ENCODE data around the gene DHX16. TPM values are rescaled to one million over a fixed set of nuclear protein-coding genes. Genes with fewer than 3 reads are reported as not detected.

DHX16 gene
- polyA plus RNA-seq, 1 donor (not counting 4 experiments of a cell fraction or from before 2014, with no cell fraction given) = 34.2 TPM

DNA sequence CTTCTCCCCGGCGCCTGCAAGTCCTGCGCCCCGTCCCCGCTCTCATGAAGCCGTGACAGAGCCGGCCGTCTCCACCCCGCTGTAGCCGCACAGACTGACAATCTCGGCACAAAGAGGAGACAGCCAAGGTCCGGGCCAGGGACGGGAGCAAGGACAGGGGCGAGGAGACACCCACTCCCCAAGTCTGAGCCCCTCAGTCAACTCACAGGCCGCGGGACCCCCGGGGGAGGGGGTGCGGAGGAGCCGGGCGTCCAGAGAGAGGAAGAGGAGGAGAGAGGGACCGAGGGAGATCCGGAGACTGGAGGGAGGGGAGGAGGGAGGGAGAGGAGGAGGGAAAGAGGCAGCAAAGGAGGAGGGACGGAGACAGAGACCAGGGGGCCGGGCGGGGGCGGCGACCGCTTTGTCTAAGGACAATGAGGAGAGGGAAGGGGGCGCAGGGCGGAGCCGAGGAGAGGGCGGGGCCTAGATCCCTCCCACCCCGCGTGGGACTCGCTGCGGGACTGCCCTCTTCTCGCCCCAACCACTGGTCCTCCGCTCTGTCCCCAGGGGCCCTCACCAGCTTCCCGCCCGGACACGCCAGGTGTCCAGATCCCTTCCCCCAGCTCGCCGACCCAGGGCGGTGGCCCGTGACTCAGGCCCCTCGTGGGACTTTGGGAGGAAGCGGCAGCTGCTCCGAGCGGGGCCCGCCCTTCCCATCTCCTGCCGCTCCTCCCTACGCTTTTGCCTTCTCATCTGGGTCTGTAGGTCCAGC lies 14.3 kb upstream of the DHX16 start:
- peaks cover 41% of the 10 kb centered on the region for H3K4me1 ChIP-seq (ENCODE audit: control insufficient read depth, extremely low read depth, insufficient read depth, low read length)
- H3K9me3 ChIP-seq (ENCODE audit: control insufficient read depth, low read depth, low read length) = no peaks in the 10 kb centered on the region
- peak overlapping the region; percentile 97 for H3K9ac ChIP-seq (ENCODE audit: control insufficient read depth, extremely low read depth, insufficient read depth, low read length)
- dilution Hi-C loops (cut with MboI; ENCODE audit: extremely low pct_ligation_motif_present, low sequenced_read_pairs) = no loop called here
- no peak for FAIRE-seq
- no peaks in the 10 kb centered on the region for H3K9me1 ChIP-seq (ENCODE audit: control insufficient read depth, extremely low read depth, insufficient read depth, low read length)
- H3K4me3 ChIP-seq (ENCODE audit: control insufficient read depth in 2 of 3, extremely low read depth in 1 of 3, insufficient read depth in 2 of 3, low read depth in 1 of 3, low read length in 3 of 3) = peak overlapping the region; percentile 82 to 90 (median 87)
- peaks cover 71% of the 10 kb centered on the region for H3K79me2 ChIP-seq (ENCODE audit: control insufficient read depth, insufficient read depth, low read length)
- DNase-seq (ENCODE audit: low read depth, low spot score) = peak; percentile 97
- H4K20me1 ChIP-seq (ENCODE audit: control insufficient read depth, extremely low read depth, insufficient read depth, low read length) = peaks cover 3% of the 10 kb centered on the region
- no peaks in the 10 kb centered on the region for H3K27me3 ChIP-seq (ENCODE audit: control insufficient read depth, extremely low read depth, insufficient read depth, low read length)
- H2AFZ ChIP-seq (ENCODE audit: control insufficient read depth, low read length) = peak overlapping the region; percentile 39
- no peak for TF ChIP-seq EZH2 (IDR thresholded peaks at IDR 0.05; ENCODE audit: low read length)
- TF ChIP-seq, protein P1, sequence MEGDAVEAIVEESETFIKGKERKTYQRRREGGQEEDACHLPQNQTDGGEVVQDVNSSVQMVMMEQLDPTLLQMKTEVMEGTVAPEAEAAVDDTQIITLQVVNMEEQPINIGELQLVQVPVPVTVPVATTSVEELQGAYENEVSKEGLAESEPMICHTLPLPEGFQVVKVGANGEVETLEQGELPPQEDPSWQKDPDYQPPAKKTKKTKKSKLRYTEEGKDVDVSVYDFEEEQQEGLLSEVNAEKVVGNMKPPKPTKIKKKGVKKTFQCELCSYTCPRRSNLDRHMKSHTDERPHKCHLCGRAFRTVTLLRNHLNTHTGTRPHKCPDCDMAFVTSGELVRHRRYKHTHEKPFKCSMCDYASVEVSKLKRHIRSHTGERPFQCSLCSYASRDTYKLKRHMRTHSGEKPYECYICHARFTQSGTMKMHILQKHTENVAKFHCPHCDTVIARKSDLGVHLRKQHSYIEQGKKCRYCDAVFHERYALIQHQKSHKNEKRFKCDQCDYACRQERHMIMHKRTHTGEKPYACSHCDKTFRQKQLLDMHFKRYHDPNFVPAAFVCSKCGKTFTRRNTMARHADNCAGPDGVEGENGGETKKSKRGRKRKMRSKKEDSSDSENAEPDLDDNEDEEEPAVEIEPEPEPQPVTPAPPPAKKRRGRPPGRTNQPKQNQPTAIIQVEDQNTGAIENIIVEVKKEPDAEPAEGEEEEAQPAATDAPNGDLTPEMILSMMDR (optimal IDR thresholded peaks at IDR 0.05 in 1 of 3, IDR thresholded peaks at IDR 0.05 in 1 of 3, conservative IDR thresholded peaks at IDR 0.05 in 1 of 3; ENCODE audit: extremely low read depth in 1 of 3, insufficient read depth in 2 of 3, low read length in 3 of 3) = no peak
- H3K4me2 ChIP-seq (ENCODE audit: control insufficient read depth, extremely low read depth, insufficient read depth, low read depth, low read length) = peak overlapping the region; percentile 100
- H3K27ac ChIP-seq (ENCODE audit: control insufficient read depth, insufficient read depth, low read length) = peak overlapping the region; percentile 94
- peaks cover 7 to 26% of the 10 kb centered on the region in 2 experiments for H3K36me3 ChIP-seq (ENCODE audit: control insufficient read depth in 2 of 2, extremely low read depth in 1 of 2, insufficient read depth in 2 of 2, low read length in 2 of 2)

- dilution Hi-C loops (cut with MboI; ENCODE audit: extremely low pct_ligation_motif_present, low sequenced_read_pairs) = no loop called here
- H3K4me1 ChIP-seq (ENCODE audit: control insufficient read depth, extremely low read depth, insufficient read depth, low read length) = peaks cover 44% of the 10 kb centered on the region
- peak within 1 kb of the TSS; percentile 100 for H3K4me2 ChIP-seq (ENCODE audit: control insufficient read depth, extremely low read depth, insufficient read depth, low read depth, low read length)
Observed at GRCh38 chr6:30686009-30686907, 13.5 kb upstream of the DHX16 start, which contains the start of gene PPP1R18. PPP1R18 (minus strand) TSS chr6:30686645; CDS start chr6:30686018, 627 bp downstream.

More at GRCh38 chr6:30686009-30686907, 13.5 kb upstream of the DHX16 start, which contains the start of gene PPP1R18:
- Histone ChIP-seq H3K9me1 (ENCODE audit: control insufficient read depth, extremely low read depth, insufficient read depth, low read length) (no peaks in the 10 kb centered on the region), H3K27me3 (ENCODE audit: control insufficient read depth, extremely low read depth, insufficient read depth, low read length) (no peaks in the 10 kb centered on the region), H4K20me1 (ENCODE audit: control insufficient read depth, extremely low read depth, insufficient read depth, low read length) (peaks cover 8% of the 10 kb centered on the region), H3K27ac (ENCODE audit: control insufficient read depth, insufficient read depth, low read length) (peak within 1 kb of the TSS; percentile 94), H3K9ac (ENCODE audit: control insufficient read depth, extremely low read depth, insufficient read depth, low read length) (peak within 1 kb of the TSS; percentile 97), H2AFZ (ENCODE audit: control insufficient read depth, low read length) (peak within 1 kb of the TSS; percentile 39), H3K36me3 (ENCODE audit: control insufficient read depth in 2 of 2, extremely low read depth in 1 of 2, insufficient read depth in 2 of 2, low read length in 2 of 2) (peaks cover 10 to 31% of the 10 kb centered on the region in 2 experiments), H3K4me3 (ENCODE audit: control insufficient read depth in 2 of 3, extremely low read depth in 1 of 3, insufficient read depth in 2 of 3, low read depth in 1 of 3, low read length in 3 of 3) (peak within 1 kb of the TSS; percentile 82 to 94 (median 87)), H3K79me2 (ENCODE audit: control insufficient read depth, insufficient read depth, low read length) (peaks cover 79% of the 10 kb centered on the region), H3K9me3 (ENCODE audit: control insufficient read depth, low read depth, low read length) (no peaks in the 10 kb centered on the region)
- TF ChIP-seq, protein P1 (optimal IDR thresholded peaks at IDR 0.05 in 1 of 3, IDR thresholded peaks at IDR 0.05 in 1 of 3, conservative IDR thresholded peaks at IDR 0.05 in 1 of 3; ENCODE audit: extremely low read depth in 1 of 3, insufficient read depth in 2 of 3, low read length in 3 of 3) = peak in 1 of 3 experiments; percentile 2
- TF ChIP-seq EZH2 (IDR thresholded peaks at IDR 0.05; ENCODE audit: low read length) = no peak
- no peak for FAIRE-seq
- no peak for DNase-seq (ENCODE audit: low read depth, low spot score)
